K562 (cell line): ENCODE measurements around the gene PLEKHA8. TPM values are rescaled to one million over a fixed set of nuclear protein-coding genes. Genes with fewer than 3 reads are reported as not detected.
A peak's percentile ranks its signal among the peaks of the same experiment; 100 is the strongest.

Experiments
- ATAC-seq: fragments of 200-7000 bp; cut with Tn5 transposase; 3 replicates; pipeline ENCODE4 v1.9.1; 2020; ENCODE audit warnings: moderate library complexity
- BruUV-seq: library from RNA; stranded (reverse); fragments of 400-500 nt; replicated peaks from 2 replicates; lab custom pipeline; 2021; lab: Mats Ljungman, UMichigan
- CTCF ChIA-PET: fragments of 300-600 bp; formaldehyde crosslinking; extraction: SDS; loops from one replicate; lab custom pipeline; 2021; ENCODE audit warnings: low intra/inter-chr PET ratio; lab: Yijun Ruan, JAX
- POLR2A ChIA-PET: fragments of 300-600, 350-650 bp; sonication (Branson Sonifier 250); formaldehyde crosslinking; extraction: SDS; loops from one replicate; lab custom pipeline; 2021; ENCODE audit warnings: antibody characterized with exemption, inconsistent platforms; lab: Yijun Ruan, JAX
- DNase-seq, 4 experiments: peaks; one replicate each; pipeline versions ENCODE4 v3.0.0 to v3.0.0-alpha.2; 2011 to 2018; ENCODE audit warnings: low spot score in 3 of 4, mixed read lengths in 3 of 4; ENCODE audit errors: extremely low read depth in 1 of 4
- FAIRE-seq: peaks from 2 replicates; lab custom pipeline; 2011; peaks lifted over from hg19 to GRCh38; lab: Jason Lieb, UNC
- H2AFZ ChIP-seq: 2 replicates; pipeline ENCODE4 v1.6.0; 2011; ENCODE audit warnings: low read depth, low read length, control low read depth, inconsistent platforms
- H3K27ac ChIP-seq: fragments of 200-600 bp; 3 replicates; pipeline ENCODE4 v1.8.0; 2011; ENCODE audit warnings: low read depth, mild to moderate bottlenecking, control low read depth, inconsistent platforms, low read length, moderate library complexity, mixed read lengths; ENCODE audit errors: extremely low read depth
- H3K27me3 ChIP-seq, 2 experiments: fragments of 300-600 bp in 1 of 2; 2 replicates in 1 of 2; 3 replicates in 1 of 2; pipeline versions ENCODE4 v1.6.0 to v1.8.0; 2011; ENCODE audit warnings: inconsistent platforms in 2 of 2, low read length in 2 of 2, mild to moderate bottlenecking in 1 of 2, mixed read lengths in 1 of 2, moderate library complexity in 1 of 2; ENCODE audit not compliant: control insufficient read depth in 2 of 2, insufficient read depth in 2 of 2
- H3K36me3 ChIP-seq: fragments of 300-600 bp; 3 replicates; pipeline ENCODE4 v1.8.0; 2011; ENCODE audit warnings: mild to moderate bottlenecking, low read length, inconsistent platforms; ENCODE audit not compliant: control insufficient read depth, insufficient read depth
- H3K4me1 ChIP-seq, 2 experiments: fragments of 200-600 bp in 1 of 2; replicated peaks in 1 of 2; 2 replicates in 1 of 2; 3 replicates in 1 of 2; pipeline versions ENCODE4 v1.5.1 to v1.8.0; 2011; ENCODE audit warnings: inconsistent platforms in 2 of 2, low read length in 2 of 2, mild to moderate bottlenecking in 1 of 2, mixed read lengths in 1 of 2, moderate library complexity in 1 of 2; ENCODE audit not compliant: control insufficient read depth in 2 of 2, insufficient read depth in 2 of 2
- H3K4me2 ChIP-seq: 2 replicates; pipeline ENCODE4 v1.6.1; 2011; ENCODE audit warnings: low read length, control low read depth, inconsistent platforms, mixed read lengths; ENCODE audit not compliant: insufficient read depth
- H3K4me3 ChIP-seq: fragments of 200-600 bp; sonication (generic), shearing (Covaris generic); 2 replicates; pipeline ENCODE4 v1.5.1; 2016; ENCODE audit warnings: control low read depth, inconsistent platforms
- H3K79me2 ChIP-seq: fragments of 200-600 bp; 3 replicates; pipeline ENCODE4 v1.8.0; 2011; ENCODE audit warnings: low read length, inconsistent platforms; ENCODE audit not compliant: control insufficient read depth, insufficient read depth
- H3K9ac ChIP-seq, 2 experiments: 2 replicates each; pipeline versions ENCODE4 v1.6.0 to v1.6.1; 2011; ENCODE audit warnings: low read depth in 2 of 2, low read length in 2 of 2, control low read depth in 1 of 2, inconsistent platforms in 1 of 2, mild to moderate bottlenecking in 1 of 2, mixed read lengths in 1 of 2; ENCODE audit not compliant: insufficient read depth in 1 of 2
- H3K9me1 ChIP-seq: one replicate; pipeline ENCODE4 v1.6.0; 2011; ENCODE audit warnings: inconsistent platforms, mild to moderate bottlenecking, low read length, moderate library complexity; ENCODE audit not compliant: control insufficient read depth, insufficient read depth
- H3K9me3 ChIP-seq: replicated peaks from 2 replicates; pipeline ENCODE4 v1.5.1; 2011; ENCODE audit warnings: low read depth, low read length, inconsistent platforms; ENCODE audit not compliant: control insufficient read depth, insufficient read depth
- H4K20me1 ChIP-seq: replicated peaks from 2 replicates; pipeline ENCODE4 v1.6.1; 2011; ENCODE audit warnings: low read length, inconsistent platforms, mixed read lengths; ENCODE audit not compliant: control insufficient read depth, insufficient read depth
- DNMT1 ChIP-seq: fragments of 450-650 bp; IDR thresholded peaks from 2 replicates; pipeline ENCODE4 v1.6.1; 2016; ENCODE audit warnings: antibody characterized with exemption, mild to moderate bottlenecking
- HDGF ChIP-seq: fragments of 450-650 bp; IDR thresholded peaks from 2 replicates; pipeline ENCODE4 v1.6.1; 2016
- JUND ChIP-seq, 2 experiments: IDR thresholded peaks; 2 replicates in 1 of 2; 3 replicates in 1 of 2; pipeline ENCODE4 v1.6.1; 2011; ENCODE audit warnings: borderline replicate concordance in 2 of 2, low read depth in 2 of 2, low read length in 2 of 2, improper control_type of control experiment in 1 of 2, missing biosample characterization in 1 of 2, missing genetic modification characterization in 1 of 2, missing genetic modification reagents in 1 of 2
- KDM2B ChIP-seq: fragments of 250-450 bp; sonication (Bioruptor Pico); IDR thresholded peaks from 2 replicates; pipeline ENCODE4 v1.8.0; 2021; ENCODE audit warnings: mild to moderate bottlenecking, moderate library complexity
- PBX2 ChIP-seq, 2 experiments: IDR thresholded peaks in 1 of 2; conservative IDR thresholded peaks in 1 of 2; 2 replicates each; pipeline ENCODE4 v1.6.1; 2016; ENCODE audit warnings: low read depth in 2 of 2, mild to moderate bottlenecking in 1 of 2, missing compliant biosample characterization in 1 of 2, missing genetic modification characterization in 1 of 2, moderate library complexity in 1 of 2
- SOX6 ChIP-seq: fragments of 450-650 bp; IDR thresholded peaks from 2 replicates; pipeline ENCODE4 v1.6.1; 2014; ENCODE audit warnings: mild to moderate bottlenecking
- TCF3 ChIP-seq: sonication (generic); formaldehyde crosslinking; IDR thresholded peaks from 2 replicates; pipeline ENCODE4 v1.4.0; 2020; ENCODE audit warnings: mild to moderate bottlenecking, missing genetic modification reagents
- ZEB2 ChIP-seq: fragments of 450-650 bp; IDR thresholded peaks from 2 replicates; pipeline ENCODE4 v1.6.1; 2016
- WGBS: fragments of 100-300 bp; shearing (Covaris generic); methylation state at CpG from one replicate; pipeline ENCODE4 v1.1.6; 2016; ENCODE audit warnings: low coverage, mixed read lengths; ENCODE audit not compliant: insufficient coverage; ENCODE audit errors: missing lambda C conversion rate; 5-methylcytosine and 5-hydroxymethylcytosine counted together
- in situ Hi-C: fragments of 300-500 bp; cut with MboI; formaldehyde crosslinking; loops from 4 replicates; pipeline ENCODE4 v1.15.0; 2018; ENCODE audit warnings: inconsistent platforms, mixed read lengths
- intact Hi-C: fragments of 100-400 bp; cut with micrococcal nuclease; formaldehyde crosslinking; loops from 2 replicates; pipeline ENCODE4 v1.14.2; 2022
- polyA plus RNA-seq, 8 experiments: library from polyadenylated mRNA; depleted of rRNA in 4 of 8; stranded (reverse) in 5 of 8; unstranded in 3 of 8; fragments of >200 nt; fragmentation: Nextera tagmentation in 2 of 8; fragmentation: Illumina TruSeq in 1 of 8; extraction: Ambion mirVana in 2 of 8; extraction: Trizol in 1 of 8; gene quantifications; 2 replicates each; pipeline versions ENCODE4 v1.2.1 to v1.2.3, GENCODE V29; 2011 to 2014; ENCODE audit warnings: inconsistent platforms in 1 of 8, missing spikeins in 1 of 8
- total RNA-seq, 7 experiments: library from RNA; depleted of rRNA in 6 of 7; stranded (reverse); fragments of >200 nt in 6 of 7; fragmentation: Illumina TruSeq in 2 of 7; extraction: Trizol in 2 of 7; gene quantifications; 2 replicates each; pipeline versions ENCODE4 v1.2.1 to v1.2.3, GENCODE V29; 2011 to 2021; ENCODE audit warnings: low replicate concordance in 1 of 7
- TF ChIP-seq, protein P1 (sequence below): fragments of 450-650 bp; IDR thresholded peaks from 2 replicates; pipeline ENCODE4 v1.6.1; 2016; ENCODE audit warnings: antibody characterized with exemption
- TF ChIP-seq, protein P2 (sequence below): fragments of 450-650 bp; IDR thresholded peaks from 2 replicates; pipeline ENCODE4 v1.6.1; 2016

PLEKHA8 gene
- total and polyA plus RNA-seq, 9 of the 15 experiments (the other 6 are each of a cell fraction or from before 2014, with no cell fraction given): 3.2 to 16.3 (median 11.8) TPM

- H3K9me3 ChIP-seq: no peaks in the 10 kb centered on the region
- H4K20me1 ChIP-seq: no peaks in the 10 kb centered on the region
- intact Hi-C loops: loop anchor here (5.0 to 10.0 kb wide), 3 partner anchors 110 to 583 kb away; no protein-coding TSS in a partner anchor
- peaks cover 12 to 42% of the 10 kb centered on the region in 2 experiments for H3K4me1 ChIP-seq
- ChIA-PET CTCF (interaction anchor here (0.6 to 0.7 kb wide), 2 partner anchors 284 to 404 kb away, joined by 3 to 4 read pairs; no protein-coding TSS in a partner anchor), POLR2A (interaction anchor here (0.8 to 1.4 kb wide), 3 partner anchors 15 to 415 kb away, joined by 3 to 5 read pairs (median 4); no protein-coding TSS in a partner anchor)
- H3K4me3 ChIP-seq: no peak overlapping the region
- ATAC-seq: peak; percentile 56
- H3K79me2 ChIP-seq: no peaks in the 10 kb centered on the region
- DNase-seq: peak in 2 of 4 experiments; percentile 49 to 55
- BruUV-seq: no TSS peak
- peak overlapping the region; percentile 12; the same call in 2 of the 3 replicates for H3K27ac ChIP-seq
- peak overlapping the region; percentile 71 for H2AFZ ChIP-seq
- in situ Hi-C loops: loop anchor here (5.0 to 10.0 kb wide), 3 partner anchors 250 to 573 kb away; no protein-coding TSS in a partner anchor
- FAIRE-seq: peak; percentile 83
- H3K27me3 ChIP-seq: peaks cover 6 to 11% of the 10 kb centered on the region in 2 experiments; a peak in 3 of 5 replicates
- H3K36me3 ChIP-seq: no peaks in the 10 kb centered on the region
- H3K9me1 ChIP-seq: no peaks in the 10 kb centered on the region
- 2% methylated on average over 3 of the region's 3 CpGs for WGBS
- peak overlapping the region; percentile 56; the same call in 1 of the 2 replicates for H3K4me2 ChIP-seq
- H3K9ac ChIP-seq: no peak overlapping the region
- no peak for TF ChIP-seq PBX2 (CRISPR knock-in tag; IDR thresholded peaks at IDR 0.05; ENCODE audit: low read depth)
- peak; percentile 89 for TF ChIP-seq PBX2 (tag; conservative IDR thresholded peaks at IDR 0.05; ENCODE audit: low read depth)
- no peak for TF ChIP-seq DNMT1
- TF ChIP-seq KDM2B (CRISPR knock-in tag): peak; percentile 24; the same call in 1 of the 2 replicates
- peak; percentile 50 for TF ChIP-seq SOX6
- TF ChIP-seq HDGF: peak; percentile 5; the same call in 1 of the 2 replicates
- no peak for TF ChIP-seq JUND (IDR thresholded peaks at IDR 0.05; ENCODE audit: borderline replicate concordance, low read depth, low read length)
- no peak for TF ChIP-seq JUND (tag; IDR thresholded peaks at IDR 0.05; ENCODE audit: borderline replicate concordance, low read depth, low read length)
- peak; percentile 18; the same call in 1 of the 2 replicates for TF ChIP-seq ZEB2
- TF ChIP-seq, protein P1, sequence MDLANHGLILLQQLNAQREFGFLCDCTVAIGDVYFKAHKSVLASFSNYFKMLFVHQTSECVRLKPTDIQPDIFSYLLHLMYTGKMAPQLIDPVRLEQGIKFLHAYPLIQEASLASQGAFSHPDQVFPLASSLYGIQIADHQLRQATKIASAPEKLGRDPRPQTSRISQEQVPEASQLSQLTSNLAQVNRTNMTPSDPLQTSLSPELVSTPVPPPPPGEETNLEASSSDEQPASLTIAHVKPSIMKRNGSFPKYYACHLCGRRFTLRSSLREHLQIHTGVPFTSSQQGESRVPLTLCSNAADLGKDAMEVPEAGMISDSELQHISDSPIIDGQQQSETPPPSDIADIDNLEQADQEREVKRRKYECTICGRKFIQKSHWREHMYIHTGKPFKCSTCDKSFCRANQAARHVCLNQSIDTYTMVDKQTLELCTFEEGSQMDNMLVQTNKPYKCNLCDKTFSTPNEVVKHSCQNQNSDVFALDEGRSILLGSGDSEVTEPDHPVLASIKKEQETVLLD: 0 out of 2 replicates have a peak, but pooled peaks have one; percentile 41
- TF ChIP-seq, protein P2, sequence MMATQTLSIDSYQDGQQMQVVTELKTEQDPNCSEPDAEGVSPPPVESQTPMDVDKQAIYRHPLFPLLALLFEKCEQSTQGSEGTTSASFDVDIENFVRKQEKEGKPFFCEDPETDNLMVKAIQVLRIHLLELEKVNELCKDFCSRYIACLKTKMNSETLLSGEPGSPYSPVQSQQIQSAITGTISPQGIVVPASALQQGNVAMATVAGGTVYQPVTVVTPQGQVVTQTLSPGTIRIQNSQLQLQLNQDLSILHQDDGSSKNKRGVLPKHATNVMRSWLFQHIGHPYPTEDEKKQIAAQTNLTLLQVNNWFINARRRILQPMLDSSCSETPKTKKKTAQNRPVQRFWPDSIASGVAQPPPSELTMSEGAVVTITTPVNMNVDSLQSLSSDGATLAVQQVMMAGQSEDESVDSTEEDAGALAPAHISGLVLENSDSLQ: peak; percentile 84
- 0 out of 2 replicates have a peak, but pooled peaks have one; percentile 29 for TF ChIP-seq TCF3
Observed at GRCh38 chr7:30162133-30162532, 133.9 kb downstream of the PLEKHA8 start.
